ENCODE results near the gene CASK.

DNA sequence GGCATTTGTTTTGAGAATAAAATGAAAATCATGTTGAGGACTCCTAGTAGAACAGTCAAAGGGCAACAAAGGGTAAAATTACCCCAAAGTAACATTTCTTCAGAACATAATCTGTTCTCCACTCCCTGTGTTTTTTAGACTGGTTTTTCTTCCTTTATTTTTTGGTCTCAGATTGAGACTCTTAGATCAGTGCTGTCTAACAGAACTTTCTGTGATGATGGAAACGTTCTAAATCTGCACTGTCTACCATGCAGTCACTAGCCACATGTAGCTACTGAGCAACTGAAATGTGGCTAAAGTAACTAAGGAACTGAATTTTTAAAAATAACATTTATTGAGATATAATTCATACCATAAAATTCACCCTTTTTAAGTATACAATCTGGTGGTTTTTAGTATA is 19.8 kb downstream of the CASK start:
- TF ChIP-seq, protein P1, sequence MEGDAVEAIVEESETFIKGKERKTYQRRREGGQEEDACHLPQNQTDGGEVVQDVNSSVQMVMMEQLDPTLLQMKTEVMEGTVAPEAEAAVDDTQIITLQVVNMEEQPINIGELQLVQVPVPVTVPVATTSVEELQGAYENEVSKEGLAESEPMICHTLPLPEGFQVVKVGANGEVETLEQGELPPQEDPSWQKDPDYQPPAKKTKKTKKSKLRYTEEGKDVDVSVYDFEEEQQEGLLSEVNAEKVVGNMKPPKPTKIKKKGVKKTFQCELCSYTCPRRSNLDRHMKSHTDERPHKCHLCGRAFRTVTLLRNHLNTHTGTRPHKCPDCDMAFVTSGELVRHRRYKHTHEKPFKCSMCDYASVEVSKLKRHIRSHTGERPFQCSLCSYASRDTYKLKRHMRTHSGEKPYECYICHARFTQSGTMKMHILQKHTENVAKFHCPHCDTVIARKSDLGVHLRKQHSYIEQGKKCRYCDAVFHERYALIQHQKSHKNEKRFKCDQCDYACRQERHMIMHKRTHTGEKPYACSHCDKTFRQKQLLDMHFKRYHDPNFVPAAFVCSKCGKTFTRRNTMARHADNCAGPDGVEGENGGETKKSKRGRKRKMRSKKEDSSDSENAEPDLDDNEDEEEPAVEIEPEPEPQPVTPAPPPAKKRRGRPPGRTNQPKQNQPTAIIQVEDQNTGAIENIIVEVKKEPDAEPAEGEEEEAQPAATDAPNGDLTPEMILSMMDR (IDR thresholded peaks at IDR 0.05; ENCODE audit: borderline replicate concordance, extremely low read depth, low read length, poor library complexity, severe bottlenecking), result no peak
- no peak for TF ChIP-seq EZH2 (IDR thresholded peaks at IDR 0.05; ENCODE audit: borderline replicate concordance, low read depth, low read length, severe bottlenecking)

Measured in DND-41 (cell line).